22Rv1 (cell line): ENCODE results near the gene AMER3.

Experiments used
- H3K27ac ChIP-seq: fragments of 450-650 bp; 2 replicates; pipeline ENCODE4 v1.5.1; 2017
- CTCF ChIP-seq: fragments of 450-650 bp; IDR thresholded peaks from 2 replicates; pipeline ENCODE4 v1.5.1; 2017; ENCODE audit warnings: mild to moderate bottlenecking
- ZFX ChIP-seq: fragments of 450-650 bp; IDR thresholded peaks from 2 replicates; pipeline ENCODE4 v1.6.1; 2017; ENCODE audit warnings: antibody characterized with exemption, borderline replicate concordance

The AMER3 gene

GRCh38 chr2:130769343-130769907 is 14.1 kb downstream of the AMER3 start:
- no peak overlapping the region for H3K27ac ChIP-seq
- TF ChIP-seq CTCF (no peak), ZFX (no peak)

- no peak for TF ChIP-seq CTCF
- TF ChIP-seq ZFX: no peak
- no peak overlapping the region for H3K27ac ChIP-seq
Measured at GRCh38 chr2:130776550-130776949, 21.2 kb downstream of the AMER3 start.

- no peak overlapping the region for H3K27ac ChIP-seq
- TF ChIP-seq CTCF: no peak
- no peak for TF ChIP-seq ZFX
Measured at GRCh38 chr2:130778781-130779180, 23.4 kb downstream of the AMER3 start.

GRCh38 chr2:130785466-130786055 is 30.2 kb downstream of the AMER3 start:
- TF ChIP-seq CTCF (no peak), ZFX (no peak)
- H3K27ac ChIP-seq: no peak overlapping the region

GRCh38 chr2:130786076-130786475 is 30.7 kb downstream of the AMER3 start:
- no peak overlapping the region for H3K27ac ChIP-seq
- TF ChIP-seq CTCF (no peak), ZFX (no peak)

GRCh38 chr2:130787841-130788240 is 32.5 kb downstream of the AMER3 start:
- TF ChIP-seq CTCF: no peak
- no peak for TF ChIP-seq ZFX
- no peak overlapping the region for H3K27ac ChIP-seq

GRCh38 chr2:130790312-130790711 is 35.0 kb downstream of the AMER3 start:
- TF ChIP-seq ZFX (no peak), CTCF (no peak)
- H3K27ac ChIP-seq: no peak overlapping the region
